CD14-positive monocyte (primary cell): Measurements from ENCODE around the gene FIP1L1. TPM values are rescaled to one million over a fixed set of nuclear protein-coding genes. Genes with fewer than 3 reads are reported as not detected.

Experiments used
- DNase-seq, 3 donors: peaks; one replicate each; pipeline ENCODE4 v3.0.0-alpha.2; 2011 to 2022
- H2AFZ ChIP-seq: 2 replicates; pipeline ENCODE4 v1.6.0; 2012; ENCODE audit warnings: mild to moderate bottlenecking, low read depth, low read length, inconsistent platforms; ENCODE audit not compliant: insufficient read depth, poor library complexity, severe bottlenecking
- H3K27ac ChIP-seq, 2 donors: 1 replicate in 1 of 2; 2 replicates in 1 of 2; pipeline ENCODE4 v1.5.1; 2012 to 2013; ENCODE audit warnings: low read length in 2 of 2, control low read depth in 1 of 2, inconsistent platforms in 1 of 2, low read depth in 1 of 2, mild to moderate bottlenecking in 1 of 2
- H3K27me3 ChIP-seq, 2 donors: one replicate each; pipeline versions ENCODE4 v1.6.0 to v1.6.1; 2011 to 2013; ENCODE audit warnings: low read length in 2 of 2; ENCODE audit not compliant: control insufficient read depth in 2 of 2, insufficient read depth in 2 of 2
- H3K36me3 ChIP-seq, 2 donors: replicated peaks in 1 of 2; 1 replicate in 1 of 2; 2 replicates in 1 of 2; pipeline versions ENCODE4 v1.5.1 to v1.6.1; 2012 to 2013; ENCODE audit warnings: low read length in 2 of 2, control low read depth in 1 of 2, inconsistent platforms in 1 of 2, mild to moderate bottlenecking in 1 of 2; ENCODE audit not compliant: insufficient read depth in 2 of 2, control insufficient read depth in 1 of 2
- H3K4me1 ChIP-seq, 2 donors: 1 replicate in 1 of 2; 2 replicates in 1 of 2; pipeline versions ENCODE4 v1.5.1 to v1.6.1; 2012 to 2013; ENCODE audit warnings: low read length in 2 of 2, control low read depth in 1 of 2, inconsistent platforms in 1 of 2, mild to moderate bottlenecking in 1 of 2, moderate library complexity in 1 of 2; ENCODE audit not compliant: insufficient read depth in 2 of 2, control insufficient read depth in 1 of 2
- H3K4me2 ChIP-seq: replicated peaks from 2 replicates; pipeline ENCODE3; 2012; ENCODE audit warnings: low read length, moderate library complexity, mild to moderate bottlenecking; ENCODE audit not compliant: poor library complexity, severe bottlenecking; ENCODE audit errors: extremely low read depth
- H3K4me3 ChIP-seq, 3 experiments: fragments of 200-600 bp in 1 of 3; sonication (generic) in 1 of 3; replicated peaks in 1 of 3; 1 replicate in 2 of 3; 2 replicates in 1 of 3; pipeline ENCODE4 v1.5.1; 2011 to 2013; ENCODE audit warnings: low read length in 3 of 3, mild to moderate bottlenecking in 3 of 3, control low read depth in 2 of 3, low read depth in 2 of 3, inconsistent platforms in 1 of 3, moderate library complexity in 1 of 3
- H3K79me2 ChIP-seq: 2 replicates; pipeline ENCODE4 v1.6.0; 2012; ENCODE audit warnings: mild to moderate bottlenecking, control low read depth, inconsistent platforms, low read length, moderate library complexity; ENCODE audit not compliant: insufficient read depth
- H3K9ac ChIP-seq: 2 replicates; pipeline ENCODE4 v1.6.0; 2017; ENCODE audit warnings: low read length, mild to moderate bottlenecking; ENCODE audit not compliant: insufficient read depth, poor library complexity, severe bottlenecking
- H3K9me3 ChIP-seq, 2 donors: replicated peaks in 1 of 2; 1 replicate in 1 of 2; 2 replicates in 1 of 2; pipeline versions ENCODE4 v1.5.1 to v1.6.1; 2012 to 2013; ENCODE audit warnings: low read length in 2 of 2, control low read depth in 1 of 2; ENCODE audit not compliant: control insufficient read depth in 1 of 2, insufficient read depth in 1 of 2
- H4K20me1 ChIP-seq: 2 replicates; pipeline ENCODE4 v1.6.0; 2012; ENCODE audit warnings: mild to moderate bottlenecking, low read length, control low read depth, moderate library complexity; ENCODE audit not compliant: insufficient read depth
- H3K27ac Mint-ChIP-seq, 7 donors: one replicate each; pipeline ENCODE4 v1.8.0; 2020; ENCODE audit warnings: mild to moderate bottlenecking in 7 of 7, mixed read lengths in 7 of 7, moderate library complexity in 6 of 7, inconsistent platforms in 2 of 7
- H3K27me3 Mint-ChIP-seq, 3 donors: one replicate each; pipeline ENCODE4 v1.8.0; 2021 to 2022; ENCODE audit warnings: low read depth in 3 of 3, mild to moderate bottlenecking in 3 of 3, mixed read lengths in 3 of 3, moderate library complexity in 3 of 3, inconsistent platforms in 1 of 3
- H3K36me3 Mint-ChIP-seq, 2 donors: one replicate each; pipeline ENCODE4 v1.8.0; 2020; ENCODE audit warnings: mixed read lengths in 2 of 2, inconsistent platforms in 1 of 2, mild to moderate bottlenecking in 1 of 2
- H3K4me1 Mint-ChIP-seq: one replicate; pipeline ENCODE4 v1.8.0; 2020; ENCODE audit warnings: mild to moderate bottlenecking, mixed read lengths
- H3K4me3 Mint-ChIP-seq, 2 donors: one replicate each; pipeline ENCODE4 v1.8.0; 2020; ENCODE audit warnings: mild to moderate bottlenecking in 2 of 2, mixed read lengths in 2 of 2, moderate library complexity in 1 of 2
- H3K9me3 Mint-ChIP-seq, 7 donors: one replicate each; pipeline ENCODE4 v1.8.0; 2020 to 2022; ENCODE audit warnings: mixed read lengths in 7 of 7, mild to moderate bottlenecking in 6 of 7, moderate library complexity in 6 of 7, inconsistent platforms in 2 of 7
- WGBS: methylation state at CpG from one replicate; pipeline ENCODE4 v1.1.5; 2013; ENCODE audit warnings: missing lambda C conversion rate; ENCODE audit not compliant: insufficient coverage; 5-methylcytosine and 5-hydroxymethylcytosine counted together
- intact Hi-C, 2 donors: fragments of 100-400 bp; cut with micrococcal nuclease; formaldehyde crosslinking; loops; one replicate each; pipeline versions ENCODE4 v1.15.0 to v1.15.1; 2023
- polyA plus RNA-seq, 3 donors: library from polyadenylated mRNA; depleted of rRNA in 1 of 3; unstranded in 2 of 3; stranded (reverse) in 1 of 3; fragments of 300-500 nt in 2 of 3; fragments of >200 nt in 1 of 3; fragmentation: Illumina TruSeq in 2 of 3; gene quantifications; 1 replicate in 2 of 3; 2 replicates in 1 of 3; pipeline ENCODE4 v1.2.3, GENCODE V29; 2012 to 2021
- TF ChIP-seq, protein P1 (sequence below): fragments of 200-600 bp; IDR thresholded peaks from one replicate; pipeline ENCODE4 v1.8.0; 2022; ENCODE audit warnings: antibody characterized with exemption, mild to moderate bottlenecking

FIP1L1 gene
- polyA plus RNA-seq, 3 donors: 14.5 to 36.9 (median 25.4) TPM

DNA sequence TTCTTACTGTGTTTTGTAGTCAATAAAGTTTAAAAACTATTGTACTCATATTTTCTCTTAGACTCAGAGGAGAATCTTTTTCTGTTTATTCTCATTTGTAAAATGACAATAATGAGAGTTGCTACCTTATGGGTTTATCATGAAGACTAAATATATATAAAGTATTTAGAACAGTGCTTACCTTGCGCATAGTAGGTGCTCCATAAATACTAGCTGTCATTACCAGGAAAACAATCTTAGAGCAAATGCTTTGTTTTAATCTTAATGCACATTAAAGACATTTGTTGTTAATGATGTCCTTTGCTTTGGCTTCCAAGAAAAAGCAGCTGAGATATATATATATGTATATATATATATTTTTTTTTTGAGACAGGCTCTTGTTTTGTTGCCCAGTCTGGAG, 44.9 kb downstream of the FIP1L1 start:
- Mint-ChIP-seq H3K36me3 (peaks cover 23 to 40% of the 10 kb centered on the region in 2 donors), H3K27me3 (no peaks in the 10 kb centered on the region), H3K9me3 (no peaks in the 10 kb centered on the region), H3K4me1 (no peaks in the 10 kb centered on the region), H3K27ac (no peak overlapping the region), H3K4me3 (no peak overlapping the region)
- no peak for DNase-seq
- no peak overlapping the region for H3K4me2 ChIP-seq
- no peaks in the 10 kb centered on the region for H3K79me2 ChIP-seq
- no peak overlapping the region for H3K27ac ChIP-seq
- no peaks in the 10 kb centered on the region for H3K9me3 ChIP-seq
- H3K36me3 ChIP-seq: peaks cover 21 to 51% of the 10 kb centered on the region in 2 donors
- no peaks in the 10 kb centered on the region for H3K4me1 ChIP-seq
- H3K4me3 ChIP-seq: no peak overlapping the region
- H3K9ac ChIP-seq: no peak overlapping the region
- H3K27me3 ChIP-seq: no peaks in the 10 kb centered on the region
- TF ChIP-seq, protein P1, sequence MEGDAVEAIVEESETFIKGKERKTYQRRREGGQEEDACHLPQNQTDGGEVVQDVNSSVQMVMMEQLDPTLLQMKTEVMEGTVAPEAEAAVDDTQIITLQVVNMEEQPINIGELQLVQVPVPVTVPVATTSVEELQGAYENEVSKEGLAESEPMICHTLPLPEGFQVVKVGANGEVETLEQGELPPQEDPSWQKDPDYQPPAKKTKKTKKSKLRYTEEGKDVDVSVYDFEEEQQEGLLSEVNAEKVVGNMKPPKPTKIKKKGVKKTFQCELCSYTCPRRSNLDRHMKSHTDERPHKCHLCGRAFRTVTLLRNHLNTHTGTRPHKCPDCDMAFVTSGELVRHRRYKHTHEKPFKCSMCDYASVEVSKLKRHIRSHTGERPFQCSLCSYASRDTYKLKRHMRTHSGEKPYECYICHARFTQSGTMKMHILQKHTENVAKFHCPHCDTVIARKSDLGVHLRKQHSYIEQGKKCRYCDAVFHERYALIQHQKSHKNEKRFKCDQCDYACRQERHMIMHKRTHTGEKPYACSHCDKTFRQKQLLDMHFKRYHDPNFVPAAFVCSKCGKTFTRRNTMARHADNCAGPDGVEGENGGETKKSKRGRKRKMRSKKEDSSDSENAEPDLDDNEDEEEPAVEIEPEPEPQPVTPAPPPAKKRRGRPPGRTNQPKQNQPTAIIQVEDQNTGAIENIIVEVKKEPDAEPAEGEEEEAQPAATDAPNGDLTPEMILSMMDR: no peak
- no peak overlapping the region for H2AFZ ChIP-seq
- intact Hi-C loops: no loop called here
- no CpG with 5 or more reads among the region's 1 CpG for WGBS
- no peaks in the 10 kb centered on the region for H4K20me1 ChIP-seq

DNA sequence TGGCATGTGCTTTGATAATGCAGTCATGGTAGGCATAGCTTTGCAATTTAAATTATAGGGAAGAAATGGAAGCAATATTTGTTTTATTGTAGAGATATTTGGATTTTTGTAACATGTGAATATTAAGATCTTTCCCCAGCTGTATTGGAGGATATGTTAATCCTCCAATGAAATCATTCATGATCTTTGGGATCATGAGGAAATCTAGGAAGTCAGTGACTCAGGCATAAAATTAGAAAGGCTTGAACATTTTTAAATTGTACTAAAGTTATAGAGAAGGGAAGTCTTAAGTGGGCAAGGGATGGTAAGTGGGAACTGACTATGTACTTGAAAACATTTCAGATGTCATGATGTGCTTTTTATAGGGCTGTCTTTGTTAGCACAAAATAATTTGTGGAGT, 46.8 kb downstream of the FIP1L1 start:
- H3K4me1 ChIP-seq: no peaks in the 10 kb centered on the region
- intact Hi-C loops: no loop called here
- no peak overlapping the region for H3K4me3 ChIP-seq
- no peaks in the 10 kb centered on the region for H3K9me3 ChIP-seq
- no peak overlapping the region for H3K4me3 Mint-ChIP-seq
- no peaks in the 10 kb centered on the region for H4K20me1 ChIP-seq
- H3K27ac Mint-ChIP-seq: peak overlapping the region in 1 of 7 donors; percentile 20
- no peaks in the 10 kb centered on the region for H3K9me3 Mint-ChIP-seq
- no peaks in the 10 kb centered on the region for H3K27me3 ChIP-seq
- H3K27me3 Mint-ChIP-seq: peaks cover 0 to 2% (median 0%) of the 10 kb centered on the region in 3 donors
- no peak for DNase-seq
- H3K4me1 Mint-ChIP-seq: no peaks in the 10 kb centered on the region
- H3K36me3 ChIP-seq: peaks cover 35 to 55% of the 10 kb centered on the region in 2 donors
- no peak overlapping the region for H3K27ac ChIP-seq
- H3K9ac ChIP-seq: no peak overlapping the region
- peaks cover 28 to 50% of the 10 kb centered on the region in 2 donors for H3K36me3 Mint-ChIP-seq
- TF ChIP-seq, protein P1: no peak
- no peak overlapping the region for H2AFZ ChIP-seq
- no peaks in the 10 kb centered on the region for H3K79me2 ChIP-seq
- H3K4me2 ChIP-seq: no peak overlapping the region
